Prostate gland (tissue), 2 donors: ENCODE data around the gene FAF2. TPM values are rescaled to one million over a fixed set of nuclear protein-coding genes. Genes with fewer than 3 reads are reported as not detected.

Experiments used
- DNase-seq: peaks from one replicate; pipeline ENCODE4 v3.0.0-alpha.2; 2019; ENCODE audit warnings: low spot score
- H3K27ac ChIP-seq, 2 donors: fragments of 200-600 bp; sonication (generic); 2 replicates each; pipeline ENCODE4 v1.5.1; 2017 to 2019
- H3K27me3 ChIP-seq: fragments of 200-600 bp; sonication (generic); replicated peaks from 2 replicates; pipeline ENCODE4 v1.5.1; 2019; ENCODE audit not compliant: insufficient read depth
- H3K36me3 ChIP-seq, 2 donors: fragments of 200-600 bp; sonication (generic); 1 replicate in 1 of 2; 2 replicates in 1 of 2; pipeline versions ENCODE4 v1.5.1 to v1.8.1; 2017 to 2019
- H3K4me1 ChIP-seq: fragments of 200-600 bp; sonication (generic); replicated peaks from 2 replicates; pipeline ENCODE4 v1.5.1; 2019
- H3K4me3 ChIP-seq, 2 donors: fragments of 200-600 bp; sonication (generic); 2 replicates each; pipeline ENCODE4 v1.5.1; 2017 to 2019
- H3K9me3 ChIP-seq: fragments of 200-600 bp; sonication (generic); 2 replicates; pipeline ENCODE4 v1.5.1; 2017
- POLR2A ChIP-seq: fragments of 450-650 bp; IDR thresholded peaks from one replicate; pipeline ENCODE4 v1.6.1; 2016; ENCODE audit warnings: antibody characterized with exemption, mild to moderate bottlenecking
- POLR2AphosphoS5 ChIP-seq: sonication (generic); formaldehyde crosslinking; IDR thresholded peaks from one replicate; pipeline ENCODE4 v1.6.1; 2017; ENCODE audit warnings: antibody characterized with exemption
- WGBS: methylation state at CpG from one replicate; pipeline ENCODE4 v1.1.5; 2018; 5-methylcytosine and 5-hydroxymethylcytosine counted together
- intact Hi-C: fragments of 100-400 bp; cut with DNase I; formaldehyde crosslinking; loops from one replicate; pipeline ENCODE4 v1.14.2; 2022
- total RNA-seq, 2 donors: library from RNA; depleted of rRNA; stranded (reverse); fragments of >200 nt; gene quantifications; one replicate each; pipeline ENCODE4 v1.1.0, GENCODE V29; 2016
- TF ChIP-seq, protein P1 (sequence below), 4 experiments: fragments of 200-600 bp in 2 of 4; fragments of 450-650 bp in 2 of 4; sonication (generic) in 2 of 4; IDR thresholded peaks; 1 replicate in 3 of 4; 2 replicates in 1 of 4; pipeline ENCODE4 v1.5.1; 2016 to 2019; ENCODE audit warnings: antibody characterized with exemption in 4 of 4, mild to moderate bottlenecking in 2 of 4, moderate library complexity in 2 of 4

FAF2 gene
- total RNA-seq, 2 donors from 2014 or later, result 36.8 to 43.5 TPM

DNA sequence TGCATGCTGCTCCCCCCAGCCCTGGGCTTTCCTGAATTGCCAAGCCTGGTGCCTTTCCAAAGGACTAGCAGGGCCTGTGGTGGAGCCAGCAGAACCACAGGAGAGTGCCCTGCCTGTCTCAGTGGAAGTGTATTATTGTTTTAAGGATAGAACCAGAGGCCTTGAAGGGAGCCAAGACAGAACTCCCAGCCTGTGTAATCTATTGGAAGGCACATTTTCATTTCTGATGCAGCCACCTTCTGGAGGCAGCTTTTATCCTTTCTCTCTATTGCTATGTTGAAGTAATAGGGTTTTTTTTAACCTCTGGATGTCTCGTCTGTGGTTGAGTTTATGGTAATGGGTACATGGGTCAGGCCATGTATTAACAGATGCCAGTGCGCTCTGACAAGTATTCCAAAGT is 59.7 kb downstream of the FAF2 start:
- no peak overlapping the region for H3K4me3 ChIP-seq
- no peak for TF ChIP-seq POLR2AphosphoS5
- TF ChIP-seq, protein P1, sequence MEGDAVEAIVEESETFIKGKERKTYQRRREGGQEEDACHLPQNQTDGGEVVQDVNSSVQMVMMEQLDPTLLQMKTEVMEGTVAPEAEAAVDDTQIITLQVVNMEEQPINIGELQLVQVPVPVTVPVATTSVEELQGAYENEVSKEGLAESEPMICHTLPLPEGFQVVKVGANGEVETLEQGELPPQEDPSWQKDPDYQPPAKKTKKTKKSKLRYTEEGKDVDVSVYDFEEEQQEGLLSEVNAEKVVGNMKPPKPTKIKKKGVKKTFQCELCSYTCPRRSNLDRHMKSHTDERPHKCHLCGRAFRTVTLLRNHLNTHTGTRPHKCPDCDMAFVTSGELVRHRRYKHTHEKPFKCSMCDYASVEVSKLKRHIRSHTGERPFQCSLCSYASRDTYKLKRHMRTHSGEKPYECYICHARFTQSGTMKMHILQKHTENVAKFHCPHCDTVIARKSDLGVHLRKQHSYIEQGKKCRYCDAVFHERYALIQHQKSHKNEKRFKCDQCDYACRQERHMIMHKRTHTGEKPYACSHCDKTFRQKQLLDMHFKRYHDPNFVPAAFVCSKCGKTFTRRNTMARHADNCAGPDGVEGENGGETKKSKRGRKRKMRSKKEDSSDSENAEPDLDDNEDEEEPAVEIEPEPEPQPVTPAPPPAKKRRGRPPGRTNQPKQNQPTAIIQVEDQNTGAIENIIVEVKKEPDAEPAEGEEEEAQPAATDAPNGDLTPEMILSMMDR (IDR thresholded peaks at IDR 0.05), result no peak
- no peak for TF ChIP-seq POLR2A

DNA sequence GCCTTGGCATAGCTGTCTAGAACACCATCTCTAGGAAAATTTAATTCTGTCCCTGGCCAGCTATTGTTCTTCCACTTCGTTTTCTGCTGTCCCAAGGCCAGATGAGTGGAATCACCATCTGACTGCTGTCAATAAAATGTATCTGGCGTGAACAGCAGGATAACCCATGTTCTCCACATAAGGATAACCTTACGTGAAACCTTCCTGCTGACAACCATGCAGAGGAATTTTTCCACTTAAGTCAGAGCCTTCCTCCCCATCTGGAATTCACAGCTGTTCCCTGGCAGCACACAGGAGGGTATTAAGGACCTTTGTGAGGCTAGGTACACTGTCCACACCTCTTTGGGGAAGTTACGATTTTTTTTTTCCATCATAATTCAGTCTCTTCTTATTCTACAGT is 60.4 kb downstream of the FAF2 start:
- no peak for DNase-seq
- no peaks in the 10 kb centered on the region for H3K27me3 ChIP-seq
- intact Hi-C loops, result no loop called here
- WGBS, result 80% methylated on average over 4 of the region's 4 CpGs
- H3K36me3 ChIP-seq, result peaks cover 0 to 3% of the 10 kb centered on the region in 2 donors
- TF ChIP-seq POLR2AphosphoS5 (no peak), POLR2A (no peak)
- H3K9me3 ChIP-seq, result no peaks in the 10 kb centered on the region
- no peaks in the 10 kb centered on the region for H3K4me1 ChIP-seq
- no peak overlapping the region for H3K4me3 ChIP-seq
- H3K27ac ChIP-seq, result no peak overlapping the region

More for the DNA sequence above, 59.7 kb downstream of the FAF2 start:
- Histone ChIP-seq H3K4me1 (no peaks in the 10 kb centered on the region), H3K36me3 (peaks cover 0 to 3% of the 10 kb centered on the region in 2 donors), H3K27me3 (no peaks in the 10 kb centered on the region), H3K27ac (no peak overlapping the region), H3K9me3 (no peaks in the 10 kb centered on the region)
- DNase-seq, result no peak
- intact Hi-C loops, result no loop called here
- 87% methylated on average over 2 of the region's 2 CpGs for WGBS

DNA sequence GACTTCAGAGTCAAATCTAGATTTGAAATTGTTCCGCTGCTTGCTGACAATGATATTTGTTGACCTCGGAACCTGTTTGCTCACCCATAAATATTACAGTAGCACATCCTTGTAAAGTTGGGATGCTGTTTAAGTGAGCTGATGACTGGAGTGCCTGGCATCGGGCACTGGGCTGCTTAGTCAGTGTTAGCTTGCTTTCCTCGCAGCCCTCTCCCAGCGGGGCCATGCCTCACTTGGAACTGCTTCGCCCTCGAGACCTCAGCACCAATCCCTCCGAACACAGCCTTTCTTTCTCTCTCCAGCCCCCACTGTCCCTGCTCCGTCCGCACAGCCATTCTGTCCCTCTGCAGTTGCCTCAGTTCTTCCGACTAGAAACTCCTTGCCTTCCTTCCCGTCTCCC is 65.6 kb downstream of the FAF2 start:
- no peaks in the 10 kb centered on the region for H3K27me3 ChIP-seq
- H3K9me3 ChIP-seq, result no peaks in the 10 kb centered on the region
- H3K4me3 ChIP-seq, result no peak overlapping the region
- no peak overlapping the region for H3K27ac ChIP-seq
- DNase-seq, result no peak
- no peaks in the 10 kb centered on the region for H3K36me3 ChIP-seq
- TF ChIP-seq POLR2AphosphoS5 (no peak), POLR2A (no peak)
- TF ChIP-seq, protein P1 (IDR thresholded peaks at IDR 0.05), result no peak
- H3K4me1 ChIP-seq, result no peaks in the 10 kb centered on the region
- WGBS, result 52% methylated on average over 12 of the region's 12 CpGs
- intact Hi-C loops, result no loop called here

DNA sequence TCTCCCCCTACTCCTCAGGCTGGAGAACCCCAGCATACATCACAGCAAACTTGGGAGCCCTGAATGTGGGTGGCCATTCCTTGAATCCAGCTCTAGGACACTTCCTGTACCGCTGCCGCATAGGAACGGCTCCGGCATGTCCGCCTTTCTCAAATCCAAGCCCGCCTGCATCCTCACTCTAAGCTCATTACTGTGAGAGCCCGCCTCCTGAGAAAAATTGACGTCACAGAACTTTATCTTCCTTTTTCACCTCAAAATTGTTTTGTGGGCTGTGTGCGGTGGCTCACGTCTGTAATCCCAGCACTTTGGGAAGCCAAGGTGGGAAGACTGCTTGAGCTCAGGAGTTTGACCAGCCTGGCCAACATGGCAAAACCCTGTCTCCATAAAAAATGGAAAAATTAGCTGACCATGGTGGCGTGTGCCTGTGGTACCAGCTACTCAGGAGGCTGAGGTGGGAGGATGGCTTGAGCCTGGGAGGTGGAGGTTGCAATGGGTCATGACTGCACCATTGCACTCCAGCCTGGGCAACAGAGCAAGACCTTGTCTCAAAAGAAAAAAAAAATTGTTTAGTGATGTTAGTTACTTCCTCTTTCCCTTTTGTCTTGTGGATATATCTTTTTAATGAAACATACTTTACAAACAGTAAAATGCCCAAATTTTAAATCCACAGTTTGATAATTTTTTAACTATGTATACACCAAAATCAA is 66.2 kb downstream of the FAF2 start:
- no peaks in the 10 kb centered on the region for H3K27me3 ChIP-seq
- no peak for DNase-seq
- 73% methylated on average over 11 of the region's 11 CpGs for WGBS
- H3K4me3 ChIP-seq, result no peak overlapping the region
- no peaks in the 10 kb centered on the region for H3K9me3 ChIP-seq
- H3K27ac ChIP-seq, result no peak overlapping the region
- H3K36me3 ChIP-seq, result no peaks in the 10 kb centered on the region
- TF ChIP-seq POLR2A (no peak), POLR2AphosphoS5 (no peak)
- TF ChIP-seq, protein P1 (IDR thresholded peaks at IDR 0.05), result no peak
- H3K4me1 ChIP-seq, result no peaks in the 10 kb centered on the region
- intact Hi-C loops, result no loop called here

DNA sequence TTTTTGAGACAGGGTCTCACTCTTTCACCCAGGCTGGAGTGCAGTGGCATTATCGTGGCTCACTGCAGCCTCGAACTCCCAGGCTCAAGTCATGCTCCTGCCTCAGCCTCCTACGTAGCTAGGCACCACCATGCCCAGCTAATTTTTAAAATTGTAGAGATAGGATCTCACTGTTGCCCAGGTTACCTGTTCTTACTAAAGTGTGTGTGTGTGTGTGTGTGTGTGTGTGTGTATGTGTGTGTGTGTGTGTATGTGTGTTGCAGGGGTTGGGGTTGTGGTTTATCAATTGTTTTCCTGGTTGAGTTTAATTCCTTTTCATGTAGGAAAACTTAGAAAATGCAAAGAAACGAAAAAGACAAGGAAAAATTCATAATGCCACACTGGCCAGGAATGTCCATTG is 67.2 kb downstream of the FAF2 start:
- TF ChIP-seq POLR2AphosphoS5 (no peak), POLR2A (no peak)
- TF ChIP-seq, protein P1 (IDR thresholded peaks at IDR 0.05), result no peak
- no peaks in the 10 kb centered on the region for H3K4me1 ChIP-seq
- WGBS, result 79% methylated on average over 4 of the region's 4 CpGs
- H3K27ac ChIP-seq, result no peak overlapping the region
- no peaks in the 10 kb centered on the region for H3K27me3 ChIP-seq
- intact Hi-C loops, result no loop called here
- H3K36me3 ChIP-seq, result no peaks in the 10 kb centered on the region
- H3K9me3 ChIP-seq, result no peaks in the 10 kb centered on the region
- H3K4me3 ChIP-seq, result no peak overlapping the region
- no peak for DNase-seq
